Hepatocyte (in vitro differentiated cells): ENCODE data around the gene SLC22A23.

ENCODE experiments used
- CTCF ChIP-seq: fragments of 200-600 bp; sonication (generic); IDR thresholded peaks from 2 replicates; pipeline ENCODE4 v1.5.1; 2016; ENCODE audit warnings: antibody characterized with exemption, mild to moderate bottlenecking; ENCODE audit not compliant: poor library complexity
- EZH2 ChIP-seq: fragments of 200-600 bp; sonication (generic); IDR thresholded peaks from 2 replicates; pipeline ENCODE4 v1.6.1; 2016; ENCODE audit warnings: antibody characterized with exemption, mild to moderate bottlenecking, borderline replicate concordance
- EZH2phosphoT487 ChIP-seq: fragments of 200-600 bp; sonication (generic); IDR thresholded peaks from one replicate; pipeline ENCODE4 v1.6.1; 2018; ENCODE audit warnings: antibody characterized with exemption, mild to moderate bottlenecking, low read depth, moderate library complexity; ENCODE audit not compliant: unreplicated experiment, severe bottlenecking

GRCh38 chr6:3358413-3359100 lies 98.3 kb downstream of the SLC22A23 start:
- TF ChIP-seq CTCF (no peak), EZH2 (no peak), EZH2phosphoT487 (no peak)
